HCT116 (cell line): ENCODE measurements around the gene CIP2A. TPM values are rescaled to one million over a fixed set of nuclear protein-coding genes. Genes with fewer than 3 reads are reported as not detected.

Experiments used
- CTCF ChIP-seq, 3 experiments: fragments of 200-600 bp in 1 of 3; sonication (generic) in 1 of 3; IDR thresholded peaks in 2 of 3; conservative IDR thresholded peaks in 1 of 3; 2 replicates each; pipeline ENCODE4 v1.5.1; 2012 to 2017; ENCODE audit warnings: low read depth in 2 of 3, low read length in 2 of 3, antibody characterized with exemption in 1 of 3, borderline replicate concordance in 1 of 3, control low read depth in 1 of 3, mild to moderate bottlenecking in 1 of 3, mixed read lengths in 1 of 3, mixed run types in 1 of 3, moderate library complexity in 1 of 3; ENCODE audit not compliant: insufficient read depth in 1 of 3
- POLR2AphosphoS5 ChIP-seq: IDR thresholded peaks from 2 replicates; pipeline ENCODE4 v1.6.1; 2011; ENCODE audit warnings: mild to moderate bottlenecking, low read depth, low read length, moderate library complexity
- RAD21 ChIP-seq: IDR thresholded peaks from 2 replicates; pipeline ENCODE4 v1.6.1; 2012; ENCODE audit warnings: low read depth, mild to moderate bottlenecking
- REST ChIP-seq: IDR thresholded peaks from 2 replicates; pipeline ENCODE4 v1.6.1; 2012; ENCODE audit warnings: low read depth
- TCF7L2 ChIP-seq: IDR thresholded peaks from 2 replicates; pipeline ENCODE4 v1.7.0; 2011; ENCODE audit warnings: borderline replicate concordance, inconsistent platforms; ENCODE audit not compliant: insufficient read depth, insufficient read length; ENCODE audit errors: extremely low read depth
- ZBTB33 ChIP-seq: IDR thresholded peaks from 2 replicates; pipeline ENCODE4 v1.6.1; 2011; ENCODE audit warnings: mild to moderate bottlenecking, low read length, moderate library complexity; ENCODE audit not compliant: insufficient replicate concordance; ENCODE audit errors: extremely low read depth
- total RNA-seq: library from RNA; stranded (reverse); gene quantifications from one replicate; pipeline ENCODE4 v1.2.1, GENCODE V29; 2021; ENCODE audit not compliant: unreplicated experiment

Gene CIP2A
- total RNA-seq, 1 experiment from 2014 or later, result 41.6 TPM

GRCh38 chr3:108588601-108589000 is 637 bp downstream of the CIP2A start (continued):
- TF ChIP-seq REST (no peak), ZBTB33 (no peak), CTCF (IDR thresholded peaks at IDR 0.05 in 2 of 3, conservative IDR thresholded peaks at IDR 0.05 in 1 of 3; ENCODE audit: borderline replicate concordance in 1 of 3, insufficient read depth in 1 of 3, low read depth in 2 of 3, low read length in 2 of 3) (no peak), TCF7L2 (no peak), RAD21 (no peak), POLR2AphosphoS5 (no peak)
